ENCODE data around the gene ETV6.

Gene ETV6

DNA sequence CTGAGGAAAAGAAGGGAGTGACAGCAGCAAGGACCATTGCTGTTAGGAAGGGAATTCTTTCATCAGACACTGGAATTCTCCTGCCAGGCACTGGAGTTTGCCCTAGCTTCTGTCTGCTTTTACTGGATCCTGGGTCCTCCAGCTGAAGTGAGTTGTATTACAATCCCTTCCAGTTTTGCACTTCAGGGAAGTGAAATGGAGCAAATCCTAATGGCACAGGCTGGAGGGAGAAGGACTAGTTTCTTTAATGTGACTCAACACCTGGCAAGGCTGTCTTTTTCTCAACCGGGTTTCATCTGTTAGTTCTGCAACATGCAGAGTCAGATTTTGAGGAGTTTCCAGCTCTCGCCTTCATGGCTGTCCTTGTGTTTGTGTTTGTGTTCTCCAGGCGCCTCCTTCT, 45.8 kb downstream of the ETV6 start:
- DNase-seq (ENCODE audit: low read depth) = peak; percentile 53

DNA sequence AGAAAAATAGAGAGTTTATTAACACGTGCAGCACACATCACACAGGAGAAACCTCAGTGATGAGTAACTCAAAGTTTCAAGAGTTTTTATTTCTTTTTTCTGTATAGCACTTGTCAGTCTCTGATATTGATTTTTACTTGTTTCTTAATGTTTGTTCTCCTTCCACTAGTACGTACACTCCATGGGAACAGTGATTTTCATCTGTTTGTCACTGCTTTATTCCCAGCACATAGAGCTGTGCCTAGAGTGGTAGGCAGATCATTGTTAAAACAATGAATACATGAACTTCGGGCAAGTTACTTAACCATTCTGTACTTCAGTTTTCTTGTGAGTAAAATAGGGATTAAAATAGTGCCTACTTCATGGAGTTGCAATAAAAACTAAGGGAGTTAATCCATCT, 46.6 kb downstream of the ETV6 start:
- no peak for DNase-seq (ENCODE audit: low read depth)

DNA sequence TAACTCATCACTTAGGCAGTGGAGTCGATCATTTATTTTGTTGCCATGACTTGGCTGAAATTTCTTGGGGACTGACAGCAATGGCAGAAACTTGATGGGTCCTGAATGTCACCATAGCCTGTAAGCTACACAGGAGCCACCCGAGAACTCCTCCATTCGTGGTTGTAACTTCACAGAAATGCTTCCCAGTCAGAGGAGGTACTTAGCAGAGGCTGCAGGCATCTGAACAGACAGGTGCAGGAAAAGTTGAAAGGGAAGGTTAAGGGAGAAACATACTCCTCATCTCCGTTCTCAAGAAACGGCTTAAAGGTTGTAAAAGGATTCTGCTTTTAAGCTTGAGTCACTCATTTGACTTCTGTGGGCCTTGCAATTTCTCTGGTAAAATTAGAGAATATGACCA, 47.7 kb downstream of the ETV6 start:
- DNase-seq (ENCODE audit: low read depth) = no peak

DNA sequence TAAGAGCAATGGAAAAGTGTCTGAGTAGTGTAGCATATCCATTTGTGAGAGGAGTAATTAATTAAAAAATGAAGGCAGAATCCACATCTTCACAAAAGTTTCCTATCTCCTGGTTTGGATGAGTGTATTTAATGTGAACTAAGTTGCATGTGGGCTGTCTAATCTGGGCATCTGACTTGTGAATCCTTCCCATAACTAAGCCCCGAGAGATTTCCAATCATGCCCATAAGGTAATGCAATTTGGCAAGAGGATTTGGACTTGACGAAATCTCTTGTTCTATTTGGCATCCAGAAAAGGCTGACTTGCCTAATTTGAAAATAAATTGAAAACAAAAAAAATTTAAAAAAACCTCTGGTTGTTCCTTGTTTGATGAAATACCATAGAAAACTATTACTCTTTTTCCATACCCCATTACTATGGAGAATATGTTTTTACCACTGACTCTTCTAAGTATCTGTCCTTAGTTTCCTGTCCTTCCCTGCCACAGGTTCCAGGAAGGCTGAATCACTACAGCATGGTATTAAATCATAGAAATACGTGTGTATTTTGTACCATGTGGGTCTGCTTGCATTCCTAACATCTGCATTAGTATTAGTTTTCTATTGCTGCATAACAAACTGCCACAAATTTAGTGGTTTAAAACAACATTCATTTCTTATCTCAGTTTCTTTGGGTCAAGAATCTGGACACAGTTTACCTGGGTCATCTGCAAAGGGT, 48.4 kb downstream of the ETV6 start:
- DNase-seq (ENCODE audit: low read depth) = peak; percentile 81

DNA sequence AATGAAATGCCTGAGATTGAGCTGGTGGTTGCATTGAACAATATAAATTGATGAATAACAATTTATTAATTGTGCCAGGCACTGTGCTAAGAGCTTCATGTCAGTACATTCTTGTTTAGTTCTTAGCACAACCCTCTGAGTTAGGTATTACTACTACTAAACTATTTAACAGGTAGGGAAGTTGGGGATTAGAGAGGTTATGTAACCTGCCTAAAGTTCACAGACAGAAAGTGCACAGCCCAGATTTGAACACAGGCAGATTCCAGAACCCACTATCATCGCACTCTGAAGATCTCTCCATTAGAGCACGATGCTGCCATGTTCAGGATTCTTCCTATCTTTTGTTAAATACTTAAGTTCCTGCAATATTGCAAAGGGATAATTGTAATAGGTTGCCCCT, 49.3 kb downstream of the ETV6 start:
- no peak for DNase-seq (ENCODE audit: low read depth)

DNA sequence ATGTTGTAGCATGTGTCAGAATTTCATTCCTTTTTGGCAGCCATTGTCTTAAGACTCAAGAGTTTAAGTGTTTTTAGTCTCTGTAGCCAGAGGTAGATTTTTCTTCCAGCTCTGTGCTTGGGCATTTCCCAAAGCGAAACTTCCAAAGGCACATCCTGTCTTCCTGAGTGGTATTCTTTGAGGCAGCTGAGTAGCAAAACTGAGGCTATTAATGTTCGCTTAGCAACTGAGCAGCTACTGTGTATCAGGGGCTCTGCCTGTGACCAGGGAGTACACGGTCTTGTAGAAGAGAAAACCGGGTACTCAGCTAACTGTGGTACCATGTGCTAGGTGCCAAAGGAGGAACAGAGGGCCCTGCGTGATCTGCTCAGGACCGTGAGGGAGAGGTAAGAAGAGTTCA, 52.0 kb downstream of the ETV6 start:
- no peak for DNase-seq (ENCODE audit: low read depth)

DNA sequence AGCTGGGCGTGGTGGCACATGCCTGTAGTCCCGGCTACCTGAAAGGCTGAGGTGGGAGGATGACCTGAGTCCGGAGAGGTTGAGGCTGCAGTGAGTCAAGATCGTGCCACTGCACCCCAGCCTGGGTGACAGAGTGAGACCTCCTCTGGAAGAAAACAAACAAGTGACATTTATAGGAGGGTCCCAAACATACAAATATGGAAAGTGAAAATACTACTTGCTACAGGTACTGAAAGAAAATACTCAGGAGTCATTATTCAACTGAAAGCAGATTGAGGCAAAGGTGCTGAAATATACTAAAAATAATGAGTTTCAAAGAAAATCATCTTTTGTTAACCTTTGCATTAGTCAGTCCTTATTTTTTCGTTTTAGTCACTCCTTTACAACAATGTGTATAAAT, 53.5 kb downstream of the ETV6 start:
- no peak for DNase-seq (ENCODE audit: low read depth)

DNA sequence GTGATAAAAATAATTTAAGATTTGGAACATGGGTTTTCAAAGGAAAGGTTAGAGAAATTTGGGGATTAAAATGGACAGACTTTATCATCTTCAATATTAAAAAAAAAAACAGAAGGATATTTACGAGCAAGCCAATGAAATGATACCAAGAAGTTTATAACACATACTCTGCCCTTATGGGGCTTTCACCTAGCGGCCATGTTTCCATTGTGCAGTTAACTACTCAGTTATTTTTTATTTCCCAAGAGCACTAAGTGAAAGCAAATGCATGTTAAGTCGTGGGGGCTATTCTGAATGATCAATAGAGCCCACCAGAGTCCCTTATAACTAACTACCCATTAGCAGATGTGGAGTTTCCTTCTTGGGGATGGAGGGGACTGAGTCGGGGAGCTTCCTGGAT, 53.9 kb downstream of the ETV6 start:
- DNase-seq (ENCODE audit: low read depth) = no peak

DNA sequence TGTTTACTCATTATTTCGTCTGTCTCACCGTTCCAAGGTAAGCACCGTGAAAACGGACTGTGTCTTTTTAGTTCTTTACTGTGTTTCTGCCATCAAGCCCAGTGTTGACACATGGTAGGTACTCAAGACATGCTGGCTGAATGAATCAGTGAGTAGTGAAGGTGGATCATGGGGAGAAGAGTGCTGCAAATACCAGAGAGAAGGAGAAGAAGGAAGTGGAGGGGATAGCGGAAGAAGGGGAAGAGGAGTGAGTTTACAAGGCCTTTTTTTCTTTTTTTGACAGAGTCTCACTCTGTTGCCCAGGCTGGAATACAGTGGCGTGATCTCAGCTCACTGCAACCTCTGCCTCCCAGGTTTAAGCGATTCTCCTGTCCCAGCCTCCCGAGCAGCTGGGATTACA, 54.6 kb downstream of the ETV6 start:
- DNase-seq (ENCODE audit: low read depth) = no peak

DNA sequence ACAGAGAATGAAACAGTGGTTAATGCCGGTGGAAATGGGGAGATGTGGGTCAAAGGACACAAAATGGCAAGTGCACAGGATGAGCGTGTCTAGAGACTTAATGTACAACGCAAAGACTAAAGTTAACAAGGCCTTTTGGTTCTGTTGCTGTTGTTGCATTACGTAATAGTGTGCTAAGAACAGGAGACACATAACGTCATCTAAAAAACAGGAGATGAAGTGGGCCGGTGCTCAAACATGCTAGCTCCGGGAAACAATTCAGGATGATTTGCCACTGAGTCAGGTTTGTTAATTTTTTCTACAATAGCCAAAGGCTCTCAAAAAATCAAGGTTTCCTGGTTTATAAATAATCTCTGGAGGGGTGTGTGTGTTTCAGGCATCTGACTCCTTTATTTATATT, 55.5 kb downstream of the ETV6 start:
- DNase-seq (ENCODE audit: low read depth) = peak; percentile 97

DNA sequence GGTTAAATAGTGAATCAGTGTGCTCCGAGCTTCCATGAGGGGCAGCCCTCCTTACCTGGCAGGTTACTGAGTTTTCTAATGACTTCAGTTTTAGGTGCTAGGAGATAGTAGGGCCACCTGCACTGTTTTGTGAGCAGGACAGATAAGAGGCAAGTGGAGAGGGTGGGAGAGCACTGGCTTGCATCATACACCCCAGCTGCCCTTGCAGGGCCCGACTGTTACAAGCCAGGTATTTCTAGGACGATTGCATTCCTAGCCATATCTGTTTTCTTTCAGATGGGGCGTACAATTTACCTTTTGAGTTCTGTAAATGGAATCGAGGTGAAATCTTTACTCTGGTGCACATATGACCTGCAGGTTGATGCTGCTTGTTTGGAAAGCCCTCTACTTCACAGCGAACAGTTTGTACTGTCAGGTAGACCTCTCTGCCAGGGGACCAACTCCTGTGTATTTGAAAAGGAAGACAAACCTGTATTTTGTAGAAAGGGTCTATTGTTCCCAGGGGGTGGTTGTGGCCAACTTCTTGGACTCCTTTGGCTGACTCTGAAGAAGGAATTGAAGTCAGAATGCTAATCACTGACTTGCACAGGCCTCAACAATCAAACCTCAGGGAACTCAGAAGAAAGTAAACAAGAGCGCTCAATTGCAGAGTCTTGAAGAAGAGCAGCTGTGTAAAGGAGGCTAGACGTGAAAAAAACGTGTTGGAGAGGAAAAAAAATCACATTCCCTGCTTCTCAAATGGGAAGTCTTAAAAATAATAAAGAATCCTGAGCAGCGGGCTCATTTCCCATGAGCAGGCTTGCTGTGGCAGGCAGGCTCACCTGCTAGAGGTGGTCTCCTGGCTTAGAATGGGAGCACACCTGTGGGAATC, 57.3 kb downstream of the ETV6 start:
- DNase-seq (ENCODE audit: low read depth) = no peak

DNA sequence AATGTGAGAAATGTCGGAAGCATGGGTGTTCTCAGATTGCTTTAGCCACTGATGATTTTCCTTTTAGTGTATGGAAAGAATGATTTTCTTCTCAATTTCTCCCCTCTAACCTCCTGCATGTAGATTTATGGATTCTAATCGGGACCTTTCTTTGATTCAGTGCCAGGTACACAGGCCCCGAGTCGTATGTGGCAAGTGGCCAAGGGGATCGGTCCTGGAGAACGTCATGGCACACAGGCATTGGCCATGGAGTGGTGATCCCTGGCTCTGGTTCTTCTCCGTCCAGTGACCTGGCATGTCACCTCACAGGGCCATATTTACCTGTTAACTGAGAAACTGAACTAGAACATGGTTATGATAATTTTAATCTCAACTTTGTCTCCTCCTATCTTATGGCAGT, 58.1 kb downstream of the ETV6 start:
- no peak for DNase-seq (ENCODE audit: low read depth)

DNA sequence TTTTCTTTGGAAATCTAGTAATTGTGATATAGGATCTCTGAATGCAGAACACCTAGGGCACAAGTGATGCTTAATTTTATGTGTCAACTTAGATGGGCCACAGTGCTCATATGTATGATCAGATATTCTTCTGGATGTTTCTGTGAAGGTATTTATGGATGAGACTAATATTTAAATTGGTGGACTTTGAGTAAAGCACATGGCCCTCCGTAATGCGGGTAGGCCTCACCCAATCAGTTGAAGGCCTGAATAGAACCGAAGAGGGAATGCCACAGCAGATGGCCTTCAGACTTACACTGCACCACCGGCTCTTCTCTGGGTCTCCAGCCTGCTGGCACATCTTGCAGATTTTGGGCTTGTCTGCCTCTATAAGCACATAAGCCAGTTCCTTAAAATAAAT, 60.0 kb downstream of the ETV6 start:
- DNase-seq (ENCODE audit: low read depth) = no peak

DNA sequence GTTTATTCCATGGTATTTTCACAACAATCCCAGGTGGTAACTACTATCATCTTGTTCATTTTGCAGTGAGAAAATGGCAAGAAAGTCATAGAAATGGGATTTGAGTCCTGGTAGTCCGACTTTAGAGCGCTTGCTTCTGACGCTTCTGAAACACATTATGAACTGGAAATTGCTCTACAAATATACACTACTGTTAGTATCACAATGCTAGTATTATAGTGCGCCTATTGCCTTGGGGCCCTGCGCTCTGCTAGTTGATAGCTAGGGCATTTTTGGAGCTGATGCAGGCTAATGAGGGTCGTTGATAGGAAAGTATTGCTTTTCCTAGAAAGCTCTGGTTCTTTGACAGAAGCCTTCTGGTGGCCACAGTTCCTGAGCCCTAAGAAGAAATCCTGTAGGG, 61.0 kb downstream of the ETV6 start:
- no peak for DNase-seq (ENCODE audit: low read depth)

DNA sequence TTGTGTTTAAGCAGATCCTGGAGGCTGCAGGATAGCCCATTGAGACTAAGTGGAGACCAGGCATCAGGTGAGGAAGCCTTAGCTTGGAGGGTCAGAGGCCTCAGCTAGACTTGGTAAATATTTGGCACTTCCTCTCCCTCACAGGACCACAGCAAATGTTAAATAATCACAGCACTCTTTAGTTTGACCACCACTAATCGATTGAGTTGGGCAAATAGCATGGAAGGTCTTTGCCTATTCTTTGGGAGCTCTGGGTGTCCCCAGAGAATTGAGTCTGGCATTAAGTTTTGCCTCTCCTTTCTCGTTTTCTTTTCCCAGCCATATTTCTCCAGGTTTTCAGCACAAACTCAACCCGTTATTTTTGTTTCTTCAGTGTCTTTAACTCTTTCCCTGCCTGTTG, 61.4 kb downstream of the ETV6 start:
- no peak for DNase-seq (ENCODE audit: low read depth)

DNA sequence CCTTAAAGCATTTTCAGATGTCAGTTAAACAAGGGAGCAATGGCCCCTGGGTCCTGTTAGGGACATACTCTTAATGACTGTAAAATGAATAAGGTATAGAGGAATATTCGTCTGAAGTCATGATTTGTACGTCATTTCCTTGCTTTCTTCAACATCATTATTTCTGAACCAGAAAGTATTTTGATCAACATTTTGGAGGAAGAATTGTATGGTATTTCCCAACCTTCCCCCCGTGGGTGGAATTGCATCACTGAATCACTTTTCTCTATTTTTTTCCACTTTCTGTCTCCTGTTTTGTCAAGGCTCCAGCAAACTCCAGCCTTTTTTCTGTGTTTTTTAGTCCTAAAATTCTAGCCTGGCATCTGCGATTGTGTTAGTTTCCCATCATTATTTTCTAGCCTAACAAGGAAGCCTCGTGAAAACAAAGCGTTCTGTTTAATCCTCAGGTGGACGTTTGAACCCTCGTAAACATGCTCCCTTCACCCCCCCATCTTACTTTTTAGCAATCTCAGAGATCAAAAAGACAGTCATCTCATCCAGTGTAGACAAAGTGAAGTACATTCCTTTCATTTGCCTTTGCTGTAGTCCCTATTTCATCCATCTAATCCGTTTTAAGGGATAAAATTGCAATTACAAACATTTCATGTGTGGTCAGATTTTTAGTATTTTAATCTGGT, 62.3 kb downstream of the ETV6 start:
- peak; percentile 83 for DNase-seq (ENCODE audit: low read depth)

DNA sequence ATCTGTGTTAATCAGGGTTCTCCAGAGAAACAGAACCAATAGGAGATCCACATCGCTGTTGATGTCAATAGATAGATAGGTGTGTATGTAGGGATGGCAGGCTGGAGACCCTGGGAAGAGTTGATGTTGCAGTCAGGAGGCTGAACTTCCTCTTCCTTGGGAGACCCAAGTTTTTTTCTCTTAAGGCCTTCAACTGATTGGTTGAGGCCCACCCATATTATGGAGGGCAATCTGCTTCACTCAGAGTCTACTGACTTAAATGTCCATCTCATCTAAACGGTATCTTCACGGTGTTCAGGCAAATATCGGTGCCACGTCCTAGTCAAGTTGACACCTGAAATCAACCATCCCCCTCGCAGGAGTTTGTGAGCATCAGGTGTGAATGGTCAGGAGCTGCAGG, 63.0 kb downstream of the ETV6 start:
- DNase-seq (ENCODE audit: low read depth) = no peak

DNA sequence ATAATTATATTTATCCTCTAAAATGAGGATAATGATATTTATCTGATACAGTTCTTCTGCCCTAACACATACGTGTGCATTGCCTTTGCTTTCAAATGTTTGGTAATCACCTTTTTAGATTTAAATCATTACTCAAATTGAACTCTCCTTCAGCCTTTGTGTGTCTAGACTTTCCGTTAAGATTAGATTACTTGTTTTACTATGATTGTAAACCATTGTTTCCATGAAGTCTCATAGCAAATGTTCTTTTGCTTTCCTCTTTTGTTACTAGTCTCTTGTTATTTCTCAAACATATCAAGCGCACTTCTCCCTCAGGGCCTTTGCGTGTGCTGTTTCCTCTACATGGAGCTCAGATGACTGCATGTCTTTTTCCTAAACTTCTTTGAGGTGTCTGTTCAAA, 63.7 kb downstream of the ETV6 start:
- no peak for DNase-seq (ENCODE audit: low read depth)

DNA sequence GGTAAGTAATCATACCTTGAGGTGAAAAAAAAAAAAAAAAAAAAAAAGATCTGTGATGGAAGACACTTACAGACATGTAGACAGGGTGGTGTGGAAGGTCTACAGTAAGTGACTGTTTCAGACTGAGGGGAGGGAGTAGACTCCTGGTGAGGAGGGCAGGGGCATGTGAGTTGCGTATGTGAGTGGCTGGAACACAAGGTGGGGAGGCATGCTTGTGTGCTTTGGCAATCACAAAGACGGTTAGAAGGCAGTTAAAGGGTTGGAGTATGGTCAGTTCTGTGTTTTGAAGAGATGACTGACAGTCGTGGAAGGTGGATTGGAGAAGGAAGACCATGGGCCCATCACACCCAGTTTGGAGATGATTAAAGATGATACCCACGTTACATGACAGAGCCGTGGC, 65.2 kb downstream of the ETV6 start:
- no peak for DNase-seq (ENCODE audit: low read depth)

DNA sequence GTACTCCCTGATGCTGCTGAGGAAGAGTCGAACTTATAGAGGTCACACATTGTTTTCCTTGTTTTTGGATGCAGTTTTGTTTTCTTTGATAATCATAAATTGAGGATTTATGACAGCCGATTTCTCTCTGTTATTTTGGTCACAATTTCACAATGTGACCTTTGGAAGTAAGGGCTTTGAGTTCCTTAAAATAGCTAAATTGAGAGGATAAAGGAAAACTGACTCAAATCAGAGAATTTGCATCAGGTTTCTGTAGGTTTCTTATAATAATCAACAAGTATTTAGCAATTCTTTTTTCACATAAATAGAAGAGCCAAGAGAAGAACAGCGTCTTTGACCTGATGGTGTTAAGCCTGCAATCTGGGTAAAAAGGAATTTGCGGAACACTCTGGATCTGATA, 66.1 kb downstream of the ETV6 start:
- DNase-seq (ENCODE audit: low read depth) = no peak

DNA sequence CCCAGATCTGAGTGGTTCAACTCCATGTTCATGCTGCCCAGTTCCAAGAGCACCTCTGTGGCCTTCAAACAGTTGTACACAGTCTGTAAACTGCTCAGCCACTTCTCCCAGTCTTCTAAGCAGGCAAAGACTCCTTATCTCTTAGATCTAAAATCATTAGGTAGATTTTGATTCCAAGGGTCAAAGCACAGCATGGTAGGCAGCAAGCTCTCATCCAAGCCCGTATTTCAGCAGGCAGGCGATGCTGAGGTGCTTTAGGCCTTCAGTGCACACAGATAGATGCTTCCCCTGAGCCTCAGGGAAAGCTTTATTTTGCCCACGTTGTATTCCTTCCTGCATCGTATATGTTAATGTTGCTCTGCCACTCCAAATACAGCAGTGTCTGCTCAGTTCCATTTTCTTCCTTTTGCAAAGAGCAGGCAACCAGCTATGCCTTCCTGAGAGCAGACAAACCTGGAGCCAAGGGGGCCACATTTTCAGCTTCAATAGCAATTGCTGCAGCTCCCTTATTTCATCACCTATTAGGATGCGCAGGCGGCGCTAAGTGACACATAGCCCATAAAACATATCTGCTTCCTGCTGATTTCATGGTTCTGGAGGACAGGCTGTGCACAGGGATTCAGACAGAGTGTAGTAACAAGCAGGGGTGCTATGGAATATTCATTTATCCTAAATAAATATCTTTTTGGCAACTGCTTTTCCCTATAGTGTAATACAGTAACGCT, 67.5 kb downstream of the ETV6 start:
- peak; percentile 37 for DNase-seq (ENCODE audit: low read depth)

DNA sequence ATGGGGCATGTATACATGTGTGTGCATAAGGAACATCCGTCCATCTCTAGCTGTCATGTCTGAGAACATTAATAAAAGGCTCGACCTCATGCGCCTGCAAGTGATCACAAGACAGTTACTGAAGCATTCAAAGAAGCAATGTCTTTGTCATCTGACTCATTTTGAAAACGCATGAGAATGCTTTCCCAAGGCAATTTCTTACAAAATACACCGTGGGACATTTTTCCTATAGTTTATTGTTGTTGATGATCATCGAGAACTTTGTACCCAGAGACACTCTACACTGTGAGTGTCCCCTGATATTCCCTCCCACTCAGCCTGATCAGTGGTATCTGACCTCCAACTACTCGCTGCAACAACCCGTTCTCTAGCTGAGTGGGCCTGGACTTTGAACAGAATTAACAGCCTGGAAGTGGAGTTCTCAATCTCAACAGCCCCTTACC, 68.1 kb downstream of the ETV6 start:
- DNase-seq (ENCODE audit: low read depth) = peak; percentile 69

Data from iris pigment epithelial cell (primary cell).